ENCODE results near the gene WNT3.

WNT3 gene

GRCh38 chr17:46730026-46730425, 88.5 kb downstream of the WNT3 start:
- TF ChIP-seq TEAD4 (IDR thresholded peaks at IDR 0.05) (no peak), ZBTB7A (IDR thresholded peaks at IDR 0.05; ENCODE audit: low read depth) (no peak), EGR1 (IDR thresholded peaks at IDR 0.05) (no peak), FOXM1 (IDR thresholded peaks at IDR 0.05; ENCODE audit: borderline replicate concordance, low read depth) (no peak), CEBPB (IDR thresholded peaks at IDR 0.05) (no peak), TCF12 (IDR thresholded peaks at IDR 0.05; ENCODE audit: low read depth) (no peak), YY1 (IDR thresholded peaks at IDR 0.05; ENCODE audit: low read depth) (no peak), REST (IDR thresholded peaks at IDR 0.05; ENCODE audit: low read depth) (no peak), USF1 (IDR thresholded peaks at IDR 0.05) (no peak), NFIC (IDR thresholded peaks at IDR 0.05) (no peak), MAX (IDR thresholded peaks at IDR 0.05) (no peak), CREB1 (IDR thresholded peaks at IDR 0.05; ENCODE audit: low read depth) (no peak), TAF1 (IDR thresholded peaks at IDR 0.05; ENCODE audit: low read depth) (no peak), EP300 (IDR thresholded peaks at IDR 0.05; ENCODE audit: borderline replicate concordance) (no peak), RAD21 (IDR thresholded peaks at IDR 0.05; ENCODE audit: low read depth) (no peak)

- peak; percentile 34; the same call in 1 of the 2 replicates for TF ChIP-seq TEAD4 (IDR thresholded peaks at IDR 0.05)
- no peak for TF ChIP-seq CEBPB (IDR thresholded peaks at IDR 0.05)
- no peak for TF ChIP-seq REST (IDR thresholded peaks at IDR 0.05; ENCODE audit: low read depth)
- no peak for TF ChIP-seq RAD21 (IDR thresholded peaks at IDR 0.05; ENCODE audit: low read depth)
- no peak for TF ChIP-seq NFIC (IDR thresholded peaks at IDR 0.05)
These were observed 90.7 kb downstream of the WNT3 start for GRCh38 chr17:46727572-46728348.

GRCh38 chr17:46726206-46726605, 92.3 kb downstream of the WNT3 start:
- TF ChIP-seq REST (IDR thresholded peaks at IDR 0.05; ENCODE audit: low read depth), result no peak
- TF ChIP-seq EGR1 (IDR thresholded peaks at IDR 0.05), result no peak
- no peak for TF ChIP-seq EP300 (IDR thresholded peaks at IDR 0.05; ENCODE audit: borderline replicate concordance)
- no peak for TF ChIP-seq MAX (IDR thresholded peaks at IDR 0.05)
- TF ChIP-seq RAD21 (IDR thresholded peaks at IDR 0.05; ENCODE audit: low read depth), result no peak
- no peak for TF ChIP-seq YY1 (IDR thresholded peaks at IDR 0.05; ENCODE audit: low read depth)
- no peak for TF ChIP-seq FOXM1 (IDR thresholded peaks at IDR 0.05; ENCODE audit: borderline replicate concordance, low read depth)
- TF ChIP-seq ZBTB7A (IDR thresholded peaks at IDR 0.05; ENCODE audit: low read depth), result no peak
- no peak for TF ChIP-seq TCF12 (IDR thresholded peaks at IDR 0.05; ENCODE audit: low read depth)

- no peak for TF ChIP-seq TEAD4 (IDR thresholded peaks at IDR 0.05)
- no peak for TF ChIP-seq NFIC (IDR thresholded peaks at IDR 0.05)
- no peak for TF ChIP-seq RAD21 (IDR thresholded peaks at IDR 0.05; ENCODE audit: low read depth)
These were observed 95.7 kb downstream of the WNT3 start for GRCh38 chr17:46722662-46723285.

GRCh38 chr17:46720408-46720807, 98.1 kb downstream of the WNT3 start:
- no peak for TF ChIP-seq CREB1 (IDR thresholded peaks at IDR 0.05; ENCODE audit: low read depth)
- TF ChIP-seq REST (IDR thresholded peaks at IDR 0.05; ENCODE audit: low read depth), result no peak
- TF ChIP-seq NFIC (IDR thresholded peaks at IDR 0.05), result no peak
- TF ChIP-seq TAF1 (IDR thresholded peaks at IDR 0.05; ENCODE audit: low read depth), result no peak
- no peak for TF ChIP-seq TCF12 (IDR thresholded peaks at IDR 0.05; ENCODE audit: low read depth)
- no peak for TF ChIP-seq ZBTB7A (IDR thresholded peaks at IDR 0.05; ENCODE audit: low read depth)
- no peak for TF ChIP-seq RAD21 (IDR thresholded peaks at IDR 0.05; ENCODE audit: low read depth)
- TF ChIP-seq CEBPB (IDR thresholded peaks at IDR 0.05), result no peak
- no peak for TF ChIP-seq YY1 (IDR thresholded peaks at IDR 0.05; ENCODE audit: low read depth)
- TF ChIP-seq MAX (IDR thresholded peaks at IDR 0.05), result no peak
- no peak for TF ChIP-seq EGR1 (IDR thresholded peaks at IDR 0.05)
- no peak for TF ChIP-seq EP300 (IDR thresholded peaks at IDR 0.05; ENCODE audit: borderline replicate concordance)
- TF ChIP-seq TEAD4 (IDR thresholded peaks at IDR 0.05), result no peak
- TF ChIP-seq FOXM1 (IDR thresholded peaks at IDR 0.05; ENCODE audit: borderline replicate concordance, low read depth), result no peak
- no peak for TF ChIP-seq USF1 (IDR thresholded peaks at IDR 0.05)

Measured in Ishikawa (cell line).